NOMO-1 treated with DMSO at 0.1 percent for 48 hours (cell line): ENCODE results near the gene CD37.
"Not testable (repeated sequence)": the region's sequence is repeated elsewhere in the genome, so short reads cannot be mapped to it uniquely, and the experiment has no call there.

Source experiments
- DNase-seq: peaks from one replicate; lab custom pipeline; 2025; ENCODE audit not compliant: unreplicated experiment; lab: John Stamatoyannopoulos, UW

CD37 gene

DNA sequence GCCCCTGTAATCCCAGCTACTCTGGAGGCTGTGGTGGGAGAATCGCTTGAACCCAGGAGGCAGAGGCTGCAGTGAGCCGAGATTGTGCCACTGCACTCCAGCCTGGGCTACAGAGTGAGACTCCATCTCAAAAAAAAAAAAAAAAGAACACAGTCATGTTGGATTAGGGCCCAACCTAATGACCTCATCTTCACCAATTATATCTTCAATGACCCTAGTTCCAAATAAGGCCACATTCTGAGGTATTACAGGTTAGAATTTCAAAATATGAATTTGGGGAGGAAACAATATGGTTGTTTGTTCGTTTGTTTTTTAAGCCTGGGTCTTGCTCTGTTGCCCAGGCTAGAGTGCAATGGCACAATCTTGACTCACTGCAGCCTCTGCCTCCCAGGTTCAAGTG is 38.0 kb downstream of the CD37 start:
- not testable (repeated sequence) for DNase-seq

GRCh38 chr19:49374665-49375434 is 39.6 kb downstream of the CD37 start:
- DNase-seq = no peak

GRCh38 chr19:49378512-49378911 is 43.3 kb downstream of the CD37 start:
- DNase-seq = no peak

- DNase-seq = no peak
Measured at GRCh38 chr19:49380391-49380790, 45.2 kb downstream of the CD37 start.

DNA sequence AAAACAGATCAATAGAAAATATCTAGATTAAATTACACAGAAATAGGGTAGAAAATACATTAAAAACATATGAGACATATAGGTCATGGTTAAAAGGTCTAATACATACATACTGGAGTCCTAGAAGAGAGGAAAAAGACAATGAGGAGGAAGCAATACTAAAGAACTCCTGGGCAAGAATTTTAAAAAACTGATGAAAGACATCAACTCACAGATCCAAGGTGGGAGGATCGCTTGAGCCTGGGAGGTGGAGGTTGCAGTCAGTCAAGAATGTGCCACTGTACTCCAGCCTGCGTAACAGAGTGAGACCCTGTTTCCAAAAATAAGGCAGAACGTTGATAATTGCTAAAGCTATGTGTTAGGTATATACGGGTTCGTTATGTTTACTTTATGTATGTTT is 47.4 kb downstream of the CD37 start:
- DNase-seq = no peak

- DNase-seq = no peak
Measured at GRCh38 chr19:49383599-49383998, 48.4 kb downstream of the CD37 start.

DNA sequence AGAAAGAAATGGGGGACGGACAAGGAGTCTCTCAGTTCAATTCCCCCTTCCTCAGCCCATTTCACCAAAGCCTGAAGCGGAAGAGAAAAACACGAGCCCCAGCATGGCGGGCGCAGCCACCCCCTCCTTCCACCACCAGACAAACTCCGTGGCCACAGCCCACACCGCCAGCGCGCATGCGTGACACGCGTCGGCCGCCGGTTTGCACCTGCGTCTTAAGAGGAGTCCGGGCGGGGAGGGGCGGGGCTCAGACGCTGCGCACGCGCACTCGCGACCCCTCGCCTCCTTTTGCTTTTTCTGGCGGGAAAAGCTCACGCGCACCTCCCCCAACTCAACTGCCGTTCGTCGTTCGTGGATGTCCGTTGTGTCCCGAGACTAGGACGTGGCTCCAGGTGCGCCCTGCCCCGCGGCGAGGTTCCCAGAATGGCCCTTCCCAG is 52.7 kb downstream of the CD37 start, which contains the start of gene KASH5:
Gene KASH5, plus strand, starts transcription at position 314 of the 437 bp plus-strand sequence. CDS start 2,635 bp downstream, outside the sequence.
- DNase-seq = peak; percentile 89

GRCh38 chr19:49389406-49389805 is 54.2 kb downstream of the CD37 start:
- no peak for DNase-seq
